K562 (cell line): ENCODE results near the gene HIVEP3. TPM values are rescaled to one million over a fixed set of nuclear protein-coding genes. Genes with fewer than 3 reads are reported as not detected.

Experiments
- ATAC-seq: fragments of 200-7000 bp; cut with Tn5 transposase; 3 replicates; pipeline ENCODE4 v1.9.1; 2020; ENCODE audit warnings: moderate library complexity
- BruUV-seq: library from RNA; stranded (reverse); fragments of 400-500 nt; replicated peaks from 2 replicates; lab custom pipeline; 2021; lab: Mats Ljungman, UMichigan
- CTCF ChIA-PET: fragments of 300-600 bp; formaldehyde crosslinking; extraction: SDS; loops from one replicate; lab custom pipeline; 2021; ENCODE audit warnings: low intra/inter-chr PET ratio; lab: Yijun Ruan, JAX
- POLR2A ChIA-PET: fragments of 300-600, 350-650 bp; sonication (Branson Sonifier 250); formaldehyde crosslinking; extraction: SDS; loops from one replicate; lab custom pipeline; 2021; ENCODE audit warnings: antibody characterized with exemption, inconsistent platforms; lab: Yijun Ruan, JAX
- DNase-seq, 4 experiments: peaks; one replicate each; pipeline versions ENCODE4 v3.0.0 to v3.0.0-alpha.2; 2011 to 2018; ENCODE audit warnings: low spot score in 3 of 4, mixed read lengths in 3 of 4; ENCODE audit errors: extremely low read depth in 1 of 4
- FAIRE-seq: peaks from 2 replicates; lab custom pipeline; 2011; peaks lifted over from hg19 to GRCh38; lab: Jason Lieb, UNC
- H2AFZ ChIP-seq: 2 replicates; pipeline ENCODE4 v1.6.0; 2011; ENCODE audit warnings: low read depth, low read length, control low read depth, inconsistent platforms
- H3K27ac ChIP-seq: fragments of 200-600 bp; 3 replicates; pipeline ENCODE4 v1.8.0; 2011; ENCODE audit warnings: low read depth, mild to moderate bottlenecking, control low read depth, inconsistent platforms, low read length, moderate library complexity, mixed read lengths; ENCODE audit errors: extremely low read depth
- H3K27me3 ChIP-seq, 2 experiments: fragments of 300-600 bp in 1 of 2; 2 replicates in 1 of 2; 3 replicates in 1 of 2; pipeline versions ENCODE4 v1.6.0 to v1.8.0; 2011; ENCODE audit warnings: inconsistent platforms in 2 of 2, low read length in 2 of 2, mild to moderate bottlenecking in 1 of 2, mixed read lengths in 1 of 2, moderate library complexity in 1 of 2; ENCODE audit not compliant: control insufficient read depth in 2 of 2, insufficient read depth in 2 of 2
- H3K36me3 ChIP-seq: fragments of 300-600 bp; 3 replicates; pipeline ENCODE4 v1.8.0; 2011; ENCODE audit warnings: mild to moderate bottlenecking, low read length, inconsistent platforms; ENCODE audit not compliant: control insufficient read depth, insufficient read depth
- H3K4me1 ChIP-seq, 2 experiments: fragments of 200-600 bp in 1 of 2; replicated peaks in 1 of 2; 2 replicates in 1 of 2; 3 replicates in 1 of 2; pipeline versions ENCODE4 v1.5.1 to v1.8.0; 2011; ENCODE audit warnings: inconsistent platforms in 2 of 2, low read length in 2 of 2, mild to moderate bottlenecking in 1 of 2, mixed read lengths in 1 of 2, moderate library complexity in 1 of 2; ENCODE audit not compliant: control insufficient read depth in 2 of 2, insufficient read depth in 2 of 2
- H3K4me2 ChIP-seq: 2 replicates; pipeline ENCODE4 v1.6.1; 2011; ENCODE audit warnings: low read length, control low read depth, inconsistent platforms, mixed read lengths; ENCODE audit not compliant: insufficient read depth
- H3K4me3 ChIP-seq: fragments of 200-600 bp; sonication (generic), shearing (Covaris generic); 2 replicates; pipeline ENCODE4 v1.5.1; 2016; ENCODE audit warnings: control low read depth, inconsistent platforms
- H3K79me2 ChIP-seq: fragments of 200-600 bp; 3 replicates; pipeline ENCODE4 v1.8.0; 2011; ENCODE audit warnings: low read length, inconsistent platforms; ENCODE audit not compliant: control insufficient read depth, insufficient read depth
- H3K9ac ChIP-seq, 2 experiments: 2 replicates each; pipeline versions ENCODE4 v1.6.0 to v1.6.1; 2011; ENCODE audit warnings: low read depth in 2 of 2, low read length in 2 of 2, control low read depth in 1 of 2, inconsistent platforms in 1 of 2, mild to moderate bottlenecking in 1 of 2, mixed read lengths in 1 of 2; ENCODE audit not compliant: insufficient read depth in 1 of 2
- H3K9me1 ChIP-seq: one replicate; pipeline ENCODE4 v1.6.0; 2011; ENCODE audit warnings: inconsistent platforms, mild to moderate bottlenecking, low read length, moderate library complexity; ENCODE audit not compliant: control insufficient read depth, insufficient read depth
- H3K9me3 ChIP-seq: replicated peaks from 2 replicates; pipeline ENCODE4 v1.5.1; 2011; ENCODE audit warnings: low read depth, low read length, inconsistent platforms; ENCODE audit not compliant: control insufficient read depth, insufficient read depth
- H4K20me1 ChIP-seq: replicated peaks from 2 replicates; pipeline ENCODE4 v1.6.1; 2011; ENCODE audit warnings: low read length, inconsistent platforms, mixed read lengths; ENCODE audit not compliant: control insufficient read depth, insufficient read depth
- BDP1 ChIP-seq: IDR thresholded peaks from 3 replicates; pipeline ENCODE4 v1.6.1; 2011; ENCODE audit not compliant: insufficient read length, insufficient read depth
- CC2D1A ChIP-seq: fragments of 450-650 bp; IDR thresholded peaks from 2 replicates; pipeline ENCODE4 v1.6.1; 2017; ENCODE audit warnings: mild to moderate bottlenecking
- DPF2 ChIP-seq: fragments of 450-650 bp; IDR thresholded peaks from 2 replicates; pipeline ENCODE4 v1.6.1; 2016
- FOXJ3 ChIP-seq: sonication (generic); formaldehyde crosslinking; IDR thresholded peaks from 2 replicates; pipeline ENCODE4 v1.4.0; 2020; ENCODE audit warnings: mild to moderate bottlenecking, missing genetic modification reagents
- MAZ ChIP-seq, 2 experiments: fragments of 450-650 bp in 1 of 2; sonication (generic) in 1 of 2; formaldehyde crosslinking; IDR thresholded peaks in 1 of 2; conservative IDR thresholded peaks in 1 of 2; 2 replicates each; pipeline versions ENCODE4 v1.4.0 to v1.5.0; 2020; ENCODE audit warnings: mild to moderate bottlenecking in 1 of 2, missing genetic modification reagents in 1 of 2
- MCM5 ChIP-seq: fragments of 450-650 bp; IDR thresholded peaks from 2 replicates; pipeline ENCODE4 v1.6.1; 2016; ENCODE audit warnings: low read depth
- MYC ChIP-seq, 2 experiments: fragments of 250-450 bp in 1 of 2; sonication (Bioruptor Pico) in 1 of 2; IDR thresholded peaks; 2 replicates each; pipeline versions ENCODE4 v1.5.1 to v1.6.1; 2012 to 2021; ENCODE audit warnings: low read depth in 2 of 2, borderline replicate concordance in 1 of 2, improper control_type of control experiment in 1 of 2, low read length in 1 of 2, mild to moderate bottlenecking in 1 of 2, moderate library complexity in 1 of 2
- NCOA6 ChIP-seq: fragments of 450-650 bp; IDR thresholded peaks from 2 replicates; pipeline ENCODE4 v1.6.1; 2017; ENCODE audit warnings: mild to moderate bottlenecking
- NONO ChIP-seq, 2 experiments: fragments of 200-400 bp in 1 of 2; fragments of 450-650 bp in 1 of 2; formaldehyde crosslinking in 1 of 2; IDR thresholded peaks; 2 replicates each; pipeline ENCODE4 v1.6.1; 2017; ENCODE audit warnings: low read depth in 2 of 2, mild to moderate bottlenecking in 2 of 2, moderate library complexity in 2 of 2, low read length in 1 of 2
- NR3C1 ChIP-seq: sonication (generic); formaldehyde crosslinking; IDR thresholded peaks from 2 replicates; pipeline ENCODE4 v1.8.1; 2022; ENCODE audit warnings: missing genetic modification reagents
- RNF219 ChIP-seq: fragments of 250-450 bp; sonication (Bioruptor Pico); IDR thresholded peaks from 2 replicates; pipeline ENCODE4 v1.5.0; 2022; ENCODE audit warnings: mild to moderate bottlenecking
- TFAM ChIP-seq: fragments of 250-450 bp; sonication (Bioruptor Pico); conservative IDR thresholded peaks from 2 replicates; pipeline ENCODE4 v1.5.0; 2021; ENCODE audit warnings: mild to moderate bottlenecking, moderate library complexity
- ZNF124 ChIP-seq: sonication (generic); formaldehyde crosslinking; IDR thresholded peaks from 2 replicates; pipeline ENCODE4 v1.8.1; 2022; ENCODE audit warnings: missing genetic modification reagents
- ZNF644 ChIP-seq: fragments of 200-800 bp; sonication (Bioruptor generic); IDR thresholded peaks from 2 replicates; pipeline ENCODE4 v1.6.1; 2016; ENCODE audit warnings: low read depth, missing genetic modification characterization, missing compliant biosample characterization
- WGBS: fragments of 100-300 bp; shearing (Covaris generic); methylation state at CpG from one replicate; pipeline ENCODE4 v1.1.6; 2016; ENCODE audit warnings: low coverage, mixed read lengths; ENCODE audit not compliant: insufficient coverage; ENCODE audit errors: missing lambda C conversion rate; 5-methylcytosine and 5-hydroxymethylcytosine counted together
- in situ Hi-C: fragments of 300-500 bp; cut with MboI; formaldehyde crosslinking; loops from 4 replicates; pipeline ENCODE4 v1.15.0; 2018; ENCODE audit warnings: inconsistent platforms, mixed read lengths
- intact Hi-C: fragments of 100-400 bp; cut with micrococcal nuclease; formaldehyde crosslinking; loops from 2 replicates; pipeline ENCODE4 v1.14.2; 2022
- polyA plus RNA-seq, 8 experiments: library from polyadenylated mRNA; depleted of rRNA in 4 of 8; stranded (reverse) in 5 of 8; unstranded in 3 of 8; fragments of >200 nt; fragmentation: Nextera tagmentation in 2 of 8; fragmentation: Illumina TruSeq in 1 of 8; extraction: Ambion mirVana in 2 of 8; extraction: Trizol in 1 of 8; gene quantifications; 2 replicates each; pipeline versions ENCODE4 v1.2.1 to v1.2.3, GENCODE V29; 2011 to 2014; ENCODE audit warnings: inconsistent platforms in 1 of 8, missing spikeins in 1 of 8
- total RNA-seq, 7 experiments: library from RNA; depleted of rRNA in 6 of 7; stranded (reverse); fragments of >200 nt in 6 of 7; fragmentation: Illumina TruSeq in 2 of 7; extraction: Trizol in 2 of 7; gene quantifications; 2 replicates each; pipeline versions ENCODE4 v1.2.1 to v1.2.3, GENCODE V29; 2011 to 2021; ENCODE audit warnings: low replicate concordance in 1 of 7

The HIVEP3 gene
- total and polyA plus RNA-seq, 9 of the 15 experiments (the other 6 are each of a cell fraction or from before 2014, with no cell fraction given): 0.09 to 0.58 (median 0.34) TPM; not detected in 1

GRCh38 chr1:41542196-41542930 lies 376.4 kb downstream of the HIVEP3 start:
- Histone ChIP-seq H3K4me3 (no peak overlapping the region), H4K20me1 (no peaks in the 10 kb centered on the region), H3K4me2 (no peak overlapping the region), H3K9me1 (no peaks in the 10 kb centered on the region), H3K9ac (no peak overlapping the region), H3K4me1 (peaks cover 3 to 10% of the 10 kb centered on the region in 2 experiments; a peak in 3 of 5 replicates), H3K27me3 (peaks cover 14 to 35% of the 10 kb centered on the region in 2 experiments), H2AFZ (no peak overlapping the region), H3K79me2 (no peaks in the 10 kb centered on the region), H3K36me3 (no peaks in the 10 kb centered on the region), H3K9me3 (no peaks in the 10 kb centered on the region; the same call in 1 of the 2 replicates), H3K27ac (no peak overlapping the region)
- no peak for ATAC-seq
- in situ Hi-C loops (no loop called here), intact Hi-C loops (no loop called here)
- FAIRE-seq: no peak
- 5% methylated on average over 12 of the region's 12 CpGs for WGBS
- ChIA-PET CTCF (no interaction called here), POLR2A (no interaction called here)
- BruUV-seq: no TSS peak
- no peak for DNase-seq
- no peak for TF ChIP-seq ZNF644
- TF ChIP-seq DPF2: no peak
- no peak for TF ChIP-seq ZNF124
- TF ChIP-seq MCM5: no peak
- no peak for TF ChIP-seq MAZ (CRISPR knock-in tag; conservative IDR thresholded peaks at IDR 0.05 in 1 of 2, IDR thresholded peaks at IDR 0.05 in 1 of 2)
- TF ChIP-seq MYC (IDR thresholded peaks at IDR 0.05; ENCODE audit: low read depth, low read length): no peak
- no peak for TF ChIP-seq MYC (CRISPR knock-in tag; IDR thresholded peaks at IDR 0.05; ENCODE audit: borderline replicate concordance, low read depth)
- TF ChIP-seq FOXJ3 (CRISPR knock-in tag): no peak
- TF ChIP-seq NCOA6: no peak
- no peak for TF ChIP-seq CC2D1A
- TF ChIP-seq NONO (IDR thresholded peaks at IDR 0.05; ENCODE audit: low read depth in 2 of 2, low read length in 1 of 2): no peak
- no peak for TF ChIP-seq NR3C1 (CRISPR knock-in tag)
- TF ChIP-seq RNF219 (CRISPR knock-in tag): no peak
- TF ChIP-seq TFAM (CRISPR knock-in tag): no peak
- TF ChIP-seq BDP1: no peak
